Measurements from ENCODE around the gene DDX24. TPM values are rescaled to one million over a fixed set of nuclear protein-coding genes. Genes with fewer than 3 reads are reported as not detected.

Gene DDX24
- total RNA-seq (100 to 1,000 TPM; 315 to 319 TPM), polyA plus RNA-seq (100 to 1,000 TPM; 185 to 274 (median 244) TPM), total RNA-seq (368 to 1,047 (median 389) reads per million in 6 experiments)

GRCh38 chr14:94080621-94081385, at the start of gene DDX24, which contains the start of gene IFI27L1:
Gene DDX24 (minus strand): TSS chr14:94081202. CDS start chr14:94079742, 1,460 bp downstream.
Gene IFI27L1 (plus strand): TSS chr14:94081310. CDS start chr14:94096938, 15,628 bp downstream.
- peak; percentile 87 to 90 for ATAC-seq
- Mint-ChIP-seq H3K27me3 (no peaks in the 10 kb centered on the region), H3K4me1 (peaks cover 28 to 54% (median 49%) of the 10 kb centered on the region in 4 donors), H3K36me3 (peaks cover 19 to 34% (median 28%) of the 10 kb centered on the region in 3 donors), H3K27ac (peak within 1 kb of the TSS; percentile 94 to 100 (median 99)), H3K4me3 (peak within 1 kb of the TSS; percentile 89 to 100 (median 99)), H3K9me3 (no peaks in the 10 kb centered on the region)
- POLR2A ChIA-PET = interaction anchor here (0.5 to 2.8 kb wide), 16 partner anchors 9 to 141 kb away, joined by 3 to 18 read pairs (median 3); partner anchors contain the start of genes IFI27L2 and OTUB2
- peak; percentile 92 to 98 (median 96) for DNase-seq

- Mint-ChIP-seq H3K4me3 (peak overlapping the region; percentile 87 to 93 (median 90)), H3K36me3 (peaks cover under 1 to 3% (median 2%) of the 10 kb centered on the region in 3 donors), H3K9me3 (peaks cover 0 to 1% (median 0%) of the 10 kb centered on the region in 9 donors), H3K4me1 (peaks cover 19 to 23% (median 20%) of the 10 kb centered on the region in 4 donors), H3K27ac (peak overlapping the region; percentile 4 to 93 (median 75)), H3K27me3 (peaks cover 0 to 11% (median 0%) of the 10 kb centered on the region in 5 donors)
- POLR2A ChIA-PET = interaction anchor here (0.6 to 2.7 kb wide), 5 partner anchors 36 to 126 kb away, joined by 3 to 18 read pairs (median 3); partner anchors contain the start of genes DDX24 and IFI27L1
- DNase-seq (peak in 3 of 10 donors; percentile 18 to 37 (median 27)), ATAC-seq (peak; percentile 34 to 40)
Measured at GRCh38 chr14:94129758-94130414, 48.9 kb upstream of the DDX24 start.

- Mint-ChIP-seq H3K9me3 (no peaks in the 10 kb centered on the region), H3K27me3 (peaks cover 0 to 9% (median 0%) of the 10 kb centered on the region in 5 donors), H3K36me3 (peaks cover 0 to 3% (median 2%) of the 10 kb centered on the region in 3 donors), H3K4me1 (peaks cover 19 to 23% (median 20%) of the 10 kb centered on the region in 4 donors), H3K4me3 (peak within 1 kb of the TSS; percentile 87 to 93 (median 90)), H3K27ac (peak within 1 kb of the TSS; percentile 61 to 93 (median 80))
- DNase-seq (peak; percentile 30 to 81 (median 46)), ATAC-seq (peak; percentile 89 to 95)
- POLR2A ChIA-PET = interaction anchor here (0.6 to 2.7 kb wide), 8 partner anchors 9 to 158 kb away, joined by 3 to 18 read pairs (median 3); partner anchors contain the start of genes DDX24 and IFI27L1
Measured at GRCh38 chr14:94129111-94129757, 48.2 kb upstream of the DDX24 start, which contains the start of gene IFI27L2. Gene IFI27L2 (minus strand): TSS chr14:94129604. CDS start chr14:94129564, 40 bp downstream.

- Mint-ChIP-seq H3K9me3 (peaks cover 0 to 2% (median 0%) of the 10 kb centered on the region in 9 donors), H3K27ac (peak overlapping the region; percentile 61 to 93 (median 78)), H3K36me3 (peaks cover 2 to 4% (median 3%) of the 10 kb centered on the region in 3 donors), H3K27me3 (peaks cover 0 to 6% (median 0%) of the 10 kb centered on the region in 5 donors), H3K4me1 (peaks cover 19 to 23% (median 20%) of the 10 kb centered on the region in 4 donors), H3K4me3 (peak overlapping the region; percentile 87 to 93 (median 90))
- no peak for DNase-seq
- POLR2A ChIA-PET = interaction anchor here (0.7 to 2.7 kb wide), 5 partner anchors 10 to 157 kb away, joined by 3 to 18 read pairs (median 3); partner anchors contain the start of genes DDX24 and IFI27L1
- ATAC-seq = no peak
Measured at GRCh38 chr14:94128216-94128839, 47.3 kb upstream of the DDX24 start.

- Mint-ChIP-seq H3K4me3 (peak overlapping the region in 1 of 10 donors; percentile 89), H3K36me3 (peaks cover 2 to 9% (median 6%) of the 10 kb centered on the region in 3 donors), H3K27me3 (peaks cover 0 to 4% (median 0%) of the 10 kb centered on the region in 5 donors), H3K27ac (peak overlapping the region in 2 of 10 donors; percentile 67 to 83), H3K4me1 (peaks cover 19 to 23% (median 20%) of the 10 kb centered on the region in 4 donors), H3K9me3 (peaks cover 0 to 8% (median 4%) of the 10 kb centered on the region in 9 donors)
- POLR2A ChIA-PET = interaction anchor here (0.5 to 2.7 kb wide), 2 partner anchors 47 to 92 kb away, joined by 4 to 18 read pairs; partner anchors contain the start of genes DDX24 and IFI27L1
- no peak for ATAC-seq
- no peak for DNase-seq
Measured at GRCh38 chr14:94127330-94127729, 46.3 kb upstream of the DDX24 start.

- Mint-ChIP-seq H3K27me3 (no peaks in the 10 kb centered on the region), H3K27ac (peak overlapping the region in 1 of 10 donors; percentile 10), H3K4me1 (peaks cover 19 to 23% (median 20%) of the 10 kb centered on the region in 4 donors), H3K4me3 (peak overlapping the region in 1 of 10 donors; percentile 29), H3K9me3 (peaks cover 0 to 14% (median 6%) of the 10 kb centered on the region in 9 donors), H3K36me3 (peaks cover 2 to 11% (median 10%) of the 10 kb centered on the region in 3 donors)
- DNase-seq = no peak
- POLR2A ChIA-PET = no interaction called here
- no peak for ATAC-seq
Measured at GRCh38 chr14:94126800-94127199, 45.8 kb upstream of the DDX24 start.

GRCh38 chr14:94126419-94126677, 45.3 kb upstream of the DDX24 start:
- POLR2A ChIA-PET = no interaction called here
- Mint-ChIP-seq H3K27ac (no peak overlapping the region), H3K36me3 (peaks cover 2 to 14% (median 11%) of the 10 kb centered on the region in 3 donors), H3K9me3 (peaks cover 0 to 18% (median 6%) of the 10 kb centered on the region in 9 donors), H3K4me3 (no peak overlapping the region), H3K27me3 (peaks cover 0 to 2% (median 0%) of the 10 kb centered on the region in 5 donors), H3K4me1 (peaks cover 19 to 23% (median 20%) of the 10 kb centered on the region in 4 donors)
- no peak for DNase-seq
- ATAC-seq = no peak

- DNase-seq (no peak), ATAC-seq (no peak)
- Mint-ChIP-seq H3K4me3 (peak overlapping the region in 1 of 10 donors; percentile 18), H3K36me3 (peaks cover 2 to 19% (median 14%) of the 10 kb centered on the region in 3 donors), H3K27me3 (peaks cover 0 to 7% (median 1%) of the 10 kb centered on the region in 5 donors), H3K27ac (no peak overlapping the region), H3K9me3 (peaks cover 0 to 20% (median 9%) of the 10 kb centered on the region in 9 donors), H3K4me1 (peaks cover 19 to 23% (median 20%) of the 10 kb centered on the region in 4 donors)
- POLR2A ChIA-PET = interaction anchor here (0.9 kb wide), 1 partner anchor 142 kb away, joined by 3 read pairs; no protein-coding TSS in a partner anchor
Measured at GRCh38 chr14:94125659-94126418, 44.8 kb upstream of the DDX24 start.

GRCh38 chr14:94124582-94125377, 43.8 kb upstream of the DDX24 start:
- peaks cover 0 to 10% (median 1%) of the 10 kb centered on the region in 5 donors for H3K27me3 Mint-ChIP-seq
- ATAC-seq = no peak
- peaks cover 0 to 30% (median 15%) of the 10 kb centered on the region in 9 donors for H3K9me3 Mint-ChIP-seq
- peaks cover 2 to 25% (median 24%) of the 10 kb centered on the region in 3 donors for H3K36me3 Mint-ChIP-seq
- POLR2A ChIA-PET = no interaction called here
- peaks cover 12 to 15% (median 14%) of the 10 kb centered on the region in 4 donors for H3K4me1 Mint-ChIP-seq
- DNase-seq = no peak
- no peak overlapping the region for H3K4me3 Mint-ChIP-seq
- peak overlapping the region in 2 of 10 donors; percentile 35 to 42 for H3K27ac Mint-ChIP-seq

- ATAC-seq (no peak), DNase-seq (no peak)
- Mint-ChIP-seq H3K4me1 (peaks cover 5 to 8% (median 7%) of the 10 kb centered on the region in 4 donors), H3K9me3 (peaks cover 0 to 35% (median 19%) of the 10 kb centered on the region in 9 donors), H3K27ac (no peak overlapping the region), H3K36me3 (peaks cover 2 to 30% (median 24%) of the 10 kb centered on the region in 3 donors), H3K4me3 (no peak overlapping the region), H3K27me3 (peaks cover 0 to 10% (median 1%) of the 10 kb centered on the region in 5 donors)
- POLR2A ChIA-PET = no interaction called here
Measured at GRCh38 chr14:94123868-94124267, 42.9 kb upstream of the DDX24 start.
